H1 (cell line): ENCODE data around the gene GCNA. TPM values are rescaled to one million over a fixed set of nuclear protein-coding genes. Genes with fewer than 3 reads are reported as not detected.

Experiments used
- BACH1 ChIP-seq: IDR thresholded peaks from 2 replicates; pipeline ENCODE4 v1.6.1; 2012; ENCODE audit warnings: low read length, improper control_type of control experiment
- CTBP2 ChIP-seq: IDR thresholded peaks from 2 replicates; pipeline ENCODE4 v1.7.0; 2011; ENCODE audit warnings: borderline replicate concordance, mild to moderate bottlenecking, moderate library complexity, mixed read lengths, low read length; ENCODE audit not compliant: insufficient read depth, insufficient read length
- KDM4A ChIP-seq: IDR thresholded peaks from one replicate; pipeline ENCODE4 v1.7.1; 2012; ENCODE audit warnings: low read depth, mild to moderate bottlenecking, moderate library complexity, low read length, inconsistent platforms; ENCODE audit not compliant: severe bottlenecking
- SP2 ChIP-seq: IDR thresholded peaks from 2 replicates; pipeline ENCODE4 v1.6.1; 2012; ENCODE audit warnings: mild to moderate bottlenecking, low read length, inconsistent platforms
- ZNF274 ChIP-seq: IDR thresholded peaks from 2 replicates; pipeline ENCODE4 v1.7.0; 2012; ENCODE audit warnings: low read length, borderline replicate concordance; ENCODE audit errors: extremely low read depth
- polyA plus RNA-seq, 7 experiments: library from polyadenylated mRNA; depleted of rRNA in 3 of 7; stranded (reverse) in 5 of 7; unstranded in 2 of 7; fragments of >200 nt in 5 of 7; fragments of 200-250 nt in 2 of 7; gene quantifications; 1 replicate in 5 of 7; 2 replicates in 1 of 7; 4 replicates in 1 of 7; pipeline versions ENCODE4 v1.2.1 to v1.2.3, GENCODE V29; 2011 to 2013; ENCODE audit warnings: missing spikeins in 2 of 7, mixed read lengths in 2 of 7
- total RNA-seq: library from RNA; stranded (reverse); fragmentation: NEBNext Ultra II Directional; extraction: Animal tissue kit (Norgen Biotek cat#: 25700); gene quantifications from 2 replicates; pipeline ENCODE4 v1.2.1, GENCODE V29; 2021

GCNA gene
- total and polyA plus RNA-seq, 2 of the 8 experiments (the other 6 are each of a cell fraction or from before 2014, with no cell fraction given), result 0.41 to 0.95 TPM

DNA sequence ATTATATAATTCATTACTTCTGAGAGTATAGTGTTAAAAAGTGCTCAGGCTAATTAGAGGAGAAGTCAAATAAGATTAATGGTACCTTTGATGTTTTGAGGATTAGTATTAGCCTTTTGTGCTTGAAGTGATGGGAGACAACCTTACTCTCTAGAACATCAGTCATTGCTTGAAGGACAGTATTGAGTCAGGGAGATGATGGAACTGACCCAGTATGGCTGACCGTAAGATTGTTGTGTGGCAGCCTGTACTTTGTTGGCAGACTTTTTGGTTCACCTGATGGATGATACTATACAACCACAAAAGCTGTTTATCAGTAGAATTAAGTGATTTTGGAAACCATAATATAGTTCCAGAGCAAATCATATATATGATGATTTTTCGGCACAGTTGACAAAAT, 35.4 kb upstream of the GCNA start (continued):
- TF ChIP-seq CTBP2, result no peak
- TF ChIP-seq KDM4A, result no peak
- no peak for TF ChIP-seq ZNF274
- no peak for TF ChIP-seq SP2
- TF ChIP-seq BACH1, result no peak
